Left hindlimb (tissue), 1 donor: ENCODE measurements around the gene THBS2.
"Not testable (repeated sequence)": the region's sequence is repeated elsewhere in the genome, so short reads cannot be mapped to it uniquely, and the experiment has no call there.

Experiments used
- DNase-seq: peaks from one replicate; pipeline ENCODE4 v3.0.0-alpha.2; 2018

The THBS2 gene

DNA sequence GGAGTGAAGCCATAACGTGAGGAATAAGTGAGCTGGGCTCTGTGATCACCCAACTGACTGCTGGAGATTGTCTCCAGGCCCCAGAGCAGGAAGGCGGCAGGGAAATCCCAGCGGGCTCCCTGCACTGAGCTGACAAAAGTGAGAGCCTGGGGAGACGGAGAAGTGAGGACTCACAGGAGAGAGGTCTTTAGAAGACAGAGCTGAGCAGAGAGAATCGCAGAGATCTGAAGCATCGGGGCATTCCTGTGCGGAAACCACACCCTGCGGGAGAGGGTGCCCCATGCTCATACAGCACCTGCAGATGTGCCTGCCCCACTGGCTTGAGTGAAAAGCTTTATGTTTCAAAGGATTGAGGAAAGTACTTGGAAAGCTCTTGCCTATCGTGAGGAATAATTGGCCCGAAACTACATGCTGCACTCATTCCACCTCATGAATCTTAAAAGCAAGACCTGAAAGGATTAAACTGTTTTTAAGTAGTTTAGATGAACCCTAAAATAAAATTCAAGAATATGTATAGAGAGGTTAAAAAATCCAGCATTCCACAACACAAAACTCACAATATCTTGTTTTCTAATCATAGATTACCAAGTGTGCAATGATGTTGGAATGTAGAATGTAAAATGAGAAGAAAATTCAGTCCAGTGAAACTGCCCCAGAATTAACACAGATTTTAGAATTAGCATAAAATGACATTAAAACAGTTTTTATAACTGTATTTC lies 17.7 kb upstream of the THBS2 start:
- no peak for DNase-seq

- not testable (repeated sequence) for DNase-seq
Measured at GRCh38 chr6:169270077-169270380, 16.4 kb upstream of the THBS2 start.

GRCh38 chr6:169269180-169270076 lies 15.8 kb upstream of the THBS2 start:
- DNase-seq, result peak; percentile 60

- DNase-seq, result no peak
Measured at GRCh38 chr6:169268276-169268675, 14.6 kb upstream of the THBS2 start.

DNA sequence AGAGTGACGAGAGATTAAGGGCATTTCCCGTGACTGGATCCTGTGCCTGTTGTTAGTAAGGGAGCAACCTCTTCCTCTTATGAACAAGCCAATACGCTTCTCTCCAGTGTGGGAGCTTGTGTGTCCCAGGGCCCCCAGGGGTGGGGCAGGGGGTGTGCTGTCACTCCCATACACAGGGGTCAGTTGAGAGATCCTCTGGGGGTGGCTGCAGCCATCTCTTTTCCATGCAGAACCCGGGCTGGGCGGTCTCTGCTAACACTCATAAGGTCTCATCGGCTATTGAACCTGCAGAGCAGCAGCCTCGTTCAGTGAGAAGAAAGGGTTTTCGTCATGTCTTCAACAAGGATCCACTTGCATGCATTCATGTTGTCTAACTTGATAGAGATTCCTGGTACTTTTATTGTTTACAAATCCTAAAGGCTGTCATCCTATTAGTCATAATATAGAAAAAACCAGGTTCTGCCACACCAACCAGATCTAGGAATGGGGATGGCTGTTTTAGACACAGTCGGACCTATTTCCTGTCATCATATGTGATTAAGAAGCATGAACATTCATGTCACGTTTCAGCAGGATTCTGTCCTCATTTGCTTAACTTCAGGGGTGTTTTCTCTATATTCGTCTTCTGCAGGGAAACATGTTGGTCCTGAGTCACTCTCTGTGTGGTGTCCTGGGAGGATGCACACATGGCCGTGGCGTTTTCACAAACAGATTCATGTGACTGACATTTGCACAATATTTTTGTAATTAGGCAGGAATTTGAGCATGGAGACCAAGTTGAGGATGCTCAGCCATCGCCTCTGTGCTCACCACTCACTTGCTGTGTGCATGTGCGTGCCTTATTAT lies 13.3 kb upstream of the THBS2 start:
- DNase-seq, result no peak

GRCh38 chr6:169266261-169266660 lies 12.6 kb upstream of the THBS2 start:
- DNase-seq, result no peak

DNA sequence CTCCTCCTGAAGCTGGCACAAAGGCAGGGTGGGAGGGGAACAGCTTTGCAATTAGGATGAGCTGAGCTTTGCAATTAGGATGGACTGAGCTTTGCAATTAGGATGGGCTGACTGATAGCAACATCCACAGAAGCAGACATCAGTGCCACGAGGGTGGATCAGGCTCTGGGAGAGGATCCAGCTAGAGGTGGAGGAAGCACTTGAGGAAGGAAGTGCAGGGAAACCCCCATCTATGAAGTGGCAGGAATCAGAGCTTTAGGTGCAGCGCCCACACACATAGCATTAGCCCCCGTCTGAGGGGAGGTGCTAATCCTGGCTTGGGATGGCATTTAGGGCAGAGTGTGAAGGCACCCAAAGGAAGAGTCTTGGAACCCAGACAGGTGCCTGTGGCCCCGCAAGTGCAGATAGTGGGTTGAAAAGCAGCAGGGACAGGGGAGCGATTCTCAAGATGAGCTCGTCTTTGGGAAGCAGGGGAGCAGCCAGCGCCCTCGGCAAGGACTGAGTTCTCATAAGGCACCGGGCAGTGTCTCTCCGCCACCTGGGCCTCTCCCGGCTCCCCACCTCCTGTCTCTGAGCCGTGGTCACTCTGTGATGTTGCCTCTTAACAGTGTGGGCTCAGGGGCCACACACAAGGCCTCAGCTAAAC lies 12.0 kb upstream of the THBS2 start:
- no peak for DNase-seq

DNA sequence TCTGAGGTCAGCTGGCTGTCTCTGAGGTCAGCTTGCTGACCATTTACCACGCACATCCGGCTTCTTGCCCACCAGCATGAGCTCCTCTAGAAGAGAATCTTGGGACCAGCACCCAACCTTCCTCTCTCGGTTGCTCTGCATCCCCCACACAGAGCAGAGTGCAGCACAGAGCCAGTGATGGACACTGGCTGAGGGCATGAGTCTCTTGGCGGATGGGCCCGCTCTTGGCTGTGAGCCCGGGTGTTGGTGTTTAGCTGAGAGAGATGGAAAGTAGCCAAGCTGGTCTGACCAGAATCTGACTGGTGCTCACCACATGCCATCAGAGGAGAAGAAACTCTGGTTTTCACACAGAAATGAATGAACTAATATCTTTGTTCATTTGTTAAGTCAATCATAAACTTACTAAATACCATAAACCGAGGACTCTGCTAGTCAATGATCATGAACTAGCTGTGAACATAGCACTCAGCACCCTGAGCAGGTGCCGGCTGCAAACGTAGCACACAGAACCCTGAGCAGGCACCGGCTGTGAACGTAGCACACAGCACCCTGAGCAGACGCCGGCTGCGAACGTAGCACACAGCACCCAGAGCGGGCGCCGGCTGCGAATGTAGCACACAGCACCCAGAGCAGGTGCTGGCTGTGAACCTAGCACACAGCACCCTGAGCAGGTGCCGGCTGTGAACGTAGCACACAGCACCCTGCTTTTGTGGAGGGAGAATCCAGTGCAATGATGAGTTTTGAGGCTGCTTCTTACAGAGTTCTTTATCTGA lies 10.4 kb upstream of the THBS2 start:
- DNase-seq, result no peak

GRCh38 chr6:169263374-169263773 lies 9.7 kb upstream of the THBS2 start:
- DNase-seq, result no peak

GRCh38 chr6:169262602-169263001 lies 9.0 kb upstream of the THBS2 start:
- DNase-seq, result not testable (repeated sequence)

- no peak for DNase-seq
Measured at GRCh38 chr6:169256518-169256917, 2.9 kb upstream of the THBS2 start.

DNA sequence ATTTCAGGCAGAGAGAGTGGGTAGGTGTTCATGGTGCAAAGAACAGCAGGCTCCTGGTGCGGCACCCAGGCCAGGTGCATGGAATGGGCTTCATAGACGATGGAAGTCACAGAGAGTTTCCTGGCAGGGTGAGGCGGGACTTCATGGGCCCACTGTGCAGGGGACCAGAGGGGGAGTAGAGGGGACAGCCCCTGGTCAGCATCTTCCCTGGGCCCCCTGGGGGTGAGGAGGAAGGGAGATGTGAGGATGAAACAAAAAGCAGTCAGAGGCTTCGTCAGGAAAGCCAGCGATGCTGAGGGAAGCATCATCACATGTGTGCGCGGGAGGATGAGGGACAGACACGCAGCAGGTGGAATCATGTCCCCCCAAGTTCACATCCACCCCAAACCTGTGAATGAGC lies 2.4 kb upstream of the THBS2 start:
- DNase-seq, result no peak

DNA sequence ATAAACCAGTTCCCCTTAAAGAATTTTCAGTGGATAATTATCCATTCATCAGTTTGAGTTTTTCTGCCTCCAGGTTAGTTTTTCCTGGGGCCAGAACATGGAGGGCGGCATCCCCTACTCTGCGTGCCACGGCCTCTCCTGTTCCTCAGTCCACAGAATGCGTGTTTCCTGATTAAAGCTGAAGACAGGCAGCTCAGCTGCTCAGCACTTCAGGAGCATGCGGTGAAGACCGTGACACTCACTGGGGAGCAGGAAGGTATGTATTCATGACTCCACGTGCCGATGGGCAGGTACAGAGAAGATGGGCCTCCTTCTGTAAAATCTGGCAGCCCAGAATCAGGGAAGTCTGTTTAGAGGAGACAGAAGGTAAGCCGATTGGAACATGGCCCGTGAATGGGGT lies 2.0 kb upstream of the THBS2 start:
- DNase-seq, result no peak

DNA sequence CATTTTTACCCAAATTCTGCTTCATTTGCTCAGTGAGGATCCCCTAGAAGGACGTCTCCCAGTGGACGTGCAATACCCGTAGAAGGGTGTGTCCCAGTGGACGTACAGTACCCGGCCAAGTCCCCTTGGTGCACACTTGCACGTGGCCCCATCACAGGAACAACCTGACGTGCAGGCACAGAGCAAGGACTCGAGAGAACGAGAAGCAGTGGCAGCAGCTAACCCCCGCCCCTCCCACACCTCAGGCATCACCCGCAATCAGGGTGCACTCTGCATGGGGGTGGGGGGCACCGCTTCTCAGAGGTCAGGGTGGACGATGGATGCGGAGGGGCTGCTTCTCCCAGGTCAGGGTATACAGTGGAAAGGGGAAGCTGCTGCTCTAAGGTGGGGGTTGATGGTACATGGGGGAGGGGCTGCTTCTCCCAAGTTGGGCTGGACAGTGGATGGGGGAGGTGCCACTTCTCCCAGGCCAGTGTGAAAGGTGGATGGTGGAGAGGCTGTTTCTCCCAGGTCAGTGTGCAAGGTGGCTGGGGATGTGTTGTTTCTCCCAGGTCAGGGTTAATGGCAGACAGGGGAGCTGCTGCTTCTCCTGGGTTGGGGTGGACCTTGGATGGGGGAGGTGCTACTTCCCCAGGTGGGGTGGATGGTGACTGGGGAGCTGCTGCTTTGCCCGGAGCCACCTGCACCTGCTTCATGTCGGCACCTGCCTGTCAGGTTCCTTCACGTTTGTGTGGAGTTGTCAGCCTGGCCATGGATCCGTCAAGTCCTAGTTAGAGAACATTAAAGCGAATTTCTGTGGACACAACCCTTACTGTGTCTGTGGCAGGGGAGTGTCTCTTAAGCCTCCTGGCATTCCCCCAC lies 1.0 kb upstream of the THBS2 start:
- no peak for DNase-seq

DNA sequence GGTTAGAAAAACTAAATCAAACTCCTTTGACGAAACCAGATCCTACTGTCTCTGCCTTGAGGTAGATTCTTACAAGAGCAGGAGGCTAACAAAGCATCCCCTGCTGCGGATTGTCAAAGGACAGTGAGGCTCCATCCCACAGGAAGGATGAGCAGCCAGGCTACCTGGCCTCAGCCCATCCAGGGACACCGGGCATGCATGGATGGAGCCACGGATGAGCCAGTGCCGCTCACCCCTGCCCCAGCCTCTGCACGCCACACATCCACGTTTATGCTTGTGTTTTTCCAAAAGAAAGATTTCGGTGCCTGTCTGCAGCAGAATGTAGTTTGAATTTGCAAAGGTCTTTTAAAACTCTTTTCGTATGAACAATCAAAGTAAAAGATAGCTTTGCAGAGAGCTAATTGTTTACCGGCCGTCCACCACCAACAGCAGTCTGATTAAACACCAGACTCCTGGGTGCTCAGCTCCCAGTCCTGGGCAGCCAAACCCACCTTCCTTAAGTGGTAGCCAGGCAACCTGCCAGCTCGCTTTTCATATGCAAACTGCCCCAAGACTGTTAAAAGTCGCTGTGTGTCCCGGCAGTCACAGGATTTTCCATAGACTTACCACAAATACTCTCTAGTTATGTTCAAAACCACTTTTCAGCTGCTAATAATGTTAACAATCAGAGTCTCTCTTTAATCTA lies 999 bp downstream of the THBS2 start:
- no peak for DNase-seq

DNA sequence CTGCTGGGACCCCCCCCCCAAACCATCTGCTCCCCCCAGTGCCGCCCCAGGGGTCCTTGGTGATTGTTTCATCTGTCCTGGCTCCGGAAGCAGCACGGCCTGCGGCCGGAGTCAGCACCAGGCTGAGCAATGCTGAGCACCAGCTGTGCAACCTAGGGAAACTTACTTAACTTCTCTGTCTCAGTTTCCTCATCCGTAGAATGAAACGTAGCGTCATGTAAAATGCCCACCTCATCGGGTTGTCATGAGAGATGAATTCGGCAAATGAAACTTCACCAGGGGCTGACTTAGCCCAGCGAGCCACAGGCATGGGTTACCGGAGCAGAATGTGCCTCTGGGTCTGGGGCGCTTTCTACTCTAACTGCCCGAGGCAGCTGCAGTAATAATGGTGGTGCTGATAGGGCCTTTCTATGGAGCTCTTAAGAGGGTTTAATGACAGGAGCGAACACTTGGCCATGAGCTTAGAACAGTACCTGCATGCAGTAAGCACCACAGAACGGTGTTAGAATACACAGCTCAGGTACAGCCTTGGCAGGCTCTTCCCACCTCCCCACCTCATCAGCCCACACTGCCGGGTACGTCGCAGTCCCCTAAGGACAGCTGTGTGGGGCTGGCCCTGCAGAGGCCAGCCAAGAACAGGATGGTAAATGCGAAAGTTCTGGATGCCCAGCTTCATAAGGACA lies 1.7 kb downstream of the THBS2 start:
- DNase-seq, result no peak

DNA sequence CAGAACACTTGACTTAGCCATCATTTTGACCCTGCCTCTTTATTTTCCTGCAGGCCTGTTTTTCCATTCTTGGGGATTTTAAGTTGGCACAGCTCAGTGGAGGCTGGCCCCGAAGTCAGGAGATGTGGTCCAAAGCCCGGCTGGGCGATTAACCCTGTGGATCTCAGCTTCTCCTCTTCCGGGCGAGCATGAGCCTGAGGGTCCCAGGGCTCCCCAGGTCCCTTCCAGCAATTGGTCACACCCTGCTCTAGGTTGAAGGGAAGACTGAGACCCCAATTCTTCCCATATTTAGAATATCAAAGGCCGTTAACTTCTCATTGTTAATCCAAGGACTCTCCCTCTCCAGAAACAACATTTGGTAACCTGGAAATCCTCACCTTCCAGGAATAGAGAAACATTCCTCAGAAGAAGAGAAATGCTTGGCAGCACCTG lies 2.3 kb downstream of the THBS2 start:
- peak; percentile 59 for DNase-seq

DNA sequence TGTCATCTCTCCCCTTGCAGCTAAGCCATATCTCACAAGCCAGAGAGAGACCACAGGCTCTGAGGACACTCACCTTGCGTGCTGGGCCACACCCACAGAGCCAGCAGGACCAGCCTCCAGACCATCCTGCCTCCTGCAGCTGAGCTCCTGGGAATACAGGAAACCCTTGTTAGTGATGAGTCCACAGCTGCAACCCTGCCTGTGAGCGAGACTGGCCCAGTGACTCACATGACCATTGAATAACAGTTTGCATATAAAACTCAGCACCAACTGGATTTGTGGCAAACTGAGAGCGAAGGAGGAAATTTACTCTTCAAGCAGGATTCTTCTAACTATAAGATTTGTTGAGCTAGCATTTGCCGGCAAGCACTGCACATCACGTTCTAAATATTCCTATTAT lies 3.0 kb downstream of the THBS2 start:
- no peak for DNase-seq

- DNase-seq, result no peak
Measured at GRCh38 chr6:169249057-169249456, 4.6 kb downstream of the THBS2 start.

GRCh38 chr6:169248521-169248971 lies 5.1 kb downstream of the THBS2 start:
- no peak for DNase-seq
